Subcutaneous abdominal adipose tissue (tissue), 5 donors: ENCODE results near the gene ZNF33A.
"Not testable (repeated sequence)": the region's sequence is repeated elsewhere in the genome, so short reads cannot be mapped to it uniquely, and the experiment has no call there.

Experiments used
- H3K27ac ChIP-seq: one replicate; pipeline ENCODE4 v1.7.0; 2013; ENCODE audit warnings: low read depth, mild to moderate bottlenecking, inconsistent platforms, low read length, moderate library complexity
- H3K27me3 ChIP-seq, 5 donors: one replicate each; pipeline ENCODE4 v1.7.0; 2013; ENCODE audit warnings: low read length in 5 of 5, inconsistent platforms in 1 of 5; ENCODE audit not compliant: control insufficient read depth in 5 of 5, insufficient read depth in 4 of 5
- H3K36me3 ChIP-seq, 5 donors: one replicate each; pipeline ENCODE4 v1.7.0; 2013; ENCODE audit warnings: low read length in 5 of 5; ENCODE audit not compliant: control insufficient read depth in 5 of 5, insufficient read depth in 5 of 5
- H3K4me1 ChIP-seq, 5 donors: one replicate each; pipeline ENCODE4 v1.7.0; 2013; ENCODE audit warnings: low read length in 5 of 5, mild to moderate bottlenecking in 3 of 5, moderate library complexity in 1 of 5; ENCODE audit not compliant: control insufficient read depth in 5 of 5, insufficient read depth in 5 of 5
- H3K4me3 ChIP-seq, 5 donors: one replicate each; pipeline ENCODE4 v1.7.0; 2013; ENCODE audit warnings: low read length in 5 of 5, low read depth in 1 of 5
- H3K9ac ChIP-seq, 5 donors: one replicate each; pipeline ENCODE4 v1.7.0; 2013; ENCODE audit warnings: low read length in 5 of 5, mild to moderate bottlenecking in 4 of 5, moderate library complexity in 3 of 5
- H3K9me3 ChIP-seq, 5 donors: one replicate each; pipeline ENCODE4 v1.7.0; 2013; ENCODE audit warnings: low read length in 5 of 5; ENCODE audit not compliant: control insufficient read depth in 5 of 5
- donor health status: healthy.
- donor health status: healthy.
- donor health status: healthy.
- donor health status: healthy.
- donor health status: healthy.

The ZNF33A gene

DNA sequence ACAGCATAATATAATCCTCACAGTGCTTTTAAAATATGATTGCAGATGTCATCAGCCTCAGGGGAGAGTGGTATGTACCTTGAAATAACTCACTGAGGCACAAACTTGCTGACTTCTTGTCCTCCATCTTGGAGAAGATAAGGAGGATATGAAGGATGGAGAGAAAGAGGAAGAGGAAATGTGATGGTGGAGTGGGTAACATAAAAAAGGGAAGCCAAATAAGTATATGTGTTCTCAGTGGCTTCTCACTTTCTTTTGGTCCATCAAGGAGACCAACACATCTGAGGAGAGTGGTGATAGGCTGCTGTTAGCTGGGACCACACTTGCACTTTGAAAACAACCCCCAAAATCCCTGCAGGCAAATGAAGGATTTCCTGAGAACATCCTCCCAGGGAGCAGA, 62.1 kb downstream of the ZNF33A start:
- H3K27me3 ChIP-seq, result no peaks in the 10 kb centered on the region
- H3K4me3 ChIP-seq, result no peak overlapping the region
- no peaks in the 10 kb centered on the region for H3K36me3 ChIP-seq
- H3K9ac ChIP-seq, result no peak overlapping the region
- H3K9me3 ChIP-seq, result peaks cover 0 to 11% (median 0%) of the 10 kb centered on the region in 5 donors
- H3K4me1 ChIP-seq, result no peaks in the 10 kb centered on the region
- no peak overlapping the region for H3K27ac ChIP-seq

DNA sequence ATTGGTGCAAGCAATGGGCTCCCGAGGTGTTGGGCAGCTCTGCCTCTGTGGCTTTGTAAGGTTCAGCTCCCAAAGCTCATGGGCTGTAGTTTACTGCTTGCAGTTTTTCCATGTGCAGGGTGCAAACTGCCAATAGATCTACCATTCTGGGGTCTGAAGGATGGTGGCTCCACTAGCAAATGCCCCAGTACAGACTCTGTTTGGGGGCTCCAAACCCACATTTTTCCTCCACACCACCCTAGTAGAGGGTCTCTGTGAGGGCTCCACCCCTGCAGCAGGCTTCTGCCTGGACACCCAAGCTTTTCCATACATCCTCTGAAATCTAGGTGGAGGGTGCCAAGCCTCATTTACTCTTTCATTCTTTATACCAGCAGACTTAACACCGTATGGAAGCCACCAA, 66.2 kb downstream of the ZNF33A start:
- Histone ChIP-seq H3K4me3 (no peak overlapping the region), H3K27me3 (no peaks in the 10 kb centered on the region), H3K4me1 (no peaks in the 10 kb centered on the region), H3K9ac (no peak overlapping the region), H3K27ac (no peak overlapping the region), H3K9me3 (peaks cover 0 to 11% (median 0%) of the 10 kb centered on the region in 5 donors), H3K36me3 (no peaks in the 10 kb centered on the region)

DNA sequence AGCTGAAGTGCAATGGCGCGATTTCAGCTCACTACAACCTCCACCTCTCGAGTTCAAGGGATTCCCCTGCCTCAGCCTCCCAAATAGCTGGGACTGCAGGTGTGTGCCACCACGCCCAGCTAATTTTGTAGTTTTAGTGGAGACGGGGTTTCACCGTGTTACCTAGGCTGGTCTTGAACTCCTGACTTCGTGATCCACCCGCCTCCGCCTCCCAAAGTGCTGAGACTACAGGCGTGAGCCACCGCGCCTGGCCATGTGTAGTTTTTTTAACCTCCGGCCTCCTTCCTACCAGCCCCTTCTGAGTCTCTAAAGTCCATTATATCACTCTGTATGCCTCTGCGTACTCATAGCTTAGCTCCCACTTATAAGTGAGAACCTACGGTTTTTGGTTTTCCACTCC, 82.8 kb downstream of the ZNF33A start:
- Histone ChIP-seq H3K4me3 (peak overlapping the region; percentile 73 to 94 (median 92)), H3K4me1 (peaks cover 2 to 19% (median 17%) of the 10 kb centered on the region in 5 donors)

DNA sequence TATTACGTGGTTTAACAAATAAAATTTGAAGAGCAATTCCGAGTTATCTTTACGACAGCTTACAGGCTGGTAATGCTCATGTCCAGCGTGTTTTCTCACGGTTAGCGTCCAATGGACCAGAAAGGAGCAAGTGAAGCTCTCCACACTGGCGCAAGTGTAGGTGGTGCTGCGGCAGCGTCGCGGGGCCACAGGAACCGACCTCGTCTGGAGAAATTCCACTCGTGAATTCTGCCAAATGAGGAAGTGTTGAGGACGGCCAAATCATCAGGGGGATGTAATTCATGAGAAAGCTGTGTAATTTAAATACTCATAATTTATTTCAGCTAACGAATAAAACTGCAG, 83.3 kb downstream of the ZNF33A start:
- Histone ChIP-seq H3K4me3 (peak overlapping the region; percentile 73 to 94 (median 92)), H3K27me3 (no peaks in the 10 kb centered on the region), H3K36me3 (peaks cover 4 to 24% (median 20%) of the 10 kb centered on the region in 5 donors), H3K9ac (peak overlapping the region; percentile 49 to 98 (median 96)), H3K27ac (peak overlapping the region; percentile 77), H3K9me3 (peaks cover 0 to under 1% (median 0%) of the 10 kb centered on the region in 5 donors), H3K4me1 (peaks cover 2 to 19% (median 17%) of the 10 kb centered on the region in 5 donors)

More for the DNA sequence above, 82.8 kb downstream of the ZNF33A start:
- not testable (repeated sequence) for H3K27ac ChIP-seq, H3K9me3 ChIP-seq, H3K27me3 ChIP-seq
- Histone ChIP-seq H3K36me3 (peaks cover 4 to 22% (median 19%) of the 10 kb centered on the region in 5 donors), H3K9ac (peak overlapping the region in 2 of 5 donors; percentile 84 to 96)

DNA sequence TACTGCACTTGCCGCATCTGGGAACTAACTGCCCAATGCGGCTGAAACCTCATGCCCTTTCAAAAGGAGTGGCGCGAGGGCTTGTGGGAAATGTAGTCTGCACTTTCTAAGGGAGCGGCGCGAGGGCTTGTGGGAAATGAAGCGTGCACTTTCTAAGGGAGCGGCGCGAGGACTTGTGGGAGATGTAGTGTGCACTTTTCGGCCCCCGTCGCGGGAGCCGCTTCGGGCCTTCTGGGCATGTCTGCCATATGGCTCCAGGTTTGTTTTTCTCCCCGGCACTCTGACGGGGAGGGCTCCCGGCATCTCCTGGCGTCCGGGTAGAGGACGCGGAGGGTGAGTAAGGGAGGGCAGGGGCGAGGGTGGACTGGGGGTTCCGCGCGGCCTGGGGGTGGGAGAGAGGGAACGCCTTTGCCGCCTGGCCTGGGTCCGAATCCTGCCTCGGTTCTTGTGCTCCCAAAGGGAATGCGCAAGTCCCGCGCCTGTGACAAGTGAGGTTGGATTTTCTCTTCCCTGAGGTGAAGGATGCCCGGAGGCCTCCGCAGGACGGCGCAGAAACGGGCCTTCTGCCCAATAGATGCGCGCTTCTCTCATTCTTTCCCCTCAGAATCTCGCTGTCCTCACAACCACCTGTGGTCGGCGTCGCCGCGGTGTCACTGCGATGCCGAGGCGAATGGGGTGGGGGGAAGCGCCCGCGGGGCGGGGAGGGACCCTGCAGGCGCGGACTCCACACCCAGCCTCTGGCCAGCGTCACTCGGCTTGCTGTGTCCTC, 83.9 kb downstream of the ZNF33A start, which contains the start of gene ZNF37A:
TSS of gene ZNF37A (plus strand) at position 180 of the 769 bp plus-strand sequence. CDS start 2,281 bp downstream, outside the sequence.
- peaks cover 2 to 19% (median 17%) of the 10 kb centered on the region in 5 donors for H3K4me1 ChIP-seq
- H3K27me3 ChIP-seq, result no peaks in the 10 kb centered on the region
- H3K4me3 ChIP-seq, result peak within 1 kb of the TSS; percentile 90 to 94 (median 92)
- peaks cover 0 to 4% (median 0%) of the 10 kb centered on the region in 5 donors for H3K9me3 ChIP-seq
- H3K36me3 ChIP-seq, result peaks cover 5 to 30% (median 25%) of the 10 kb centered on the region in 5 donors
- H3K27ac ChIP-seq, result peak within 1 kb of the TSS; percentile 77
- peak within 1 kb of the TSS; percentile 84 to 98 (median 96) for H3K9ac ChIP-seq

DNA sequence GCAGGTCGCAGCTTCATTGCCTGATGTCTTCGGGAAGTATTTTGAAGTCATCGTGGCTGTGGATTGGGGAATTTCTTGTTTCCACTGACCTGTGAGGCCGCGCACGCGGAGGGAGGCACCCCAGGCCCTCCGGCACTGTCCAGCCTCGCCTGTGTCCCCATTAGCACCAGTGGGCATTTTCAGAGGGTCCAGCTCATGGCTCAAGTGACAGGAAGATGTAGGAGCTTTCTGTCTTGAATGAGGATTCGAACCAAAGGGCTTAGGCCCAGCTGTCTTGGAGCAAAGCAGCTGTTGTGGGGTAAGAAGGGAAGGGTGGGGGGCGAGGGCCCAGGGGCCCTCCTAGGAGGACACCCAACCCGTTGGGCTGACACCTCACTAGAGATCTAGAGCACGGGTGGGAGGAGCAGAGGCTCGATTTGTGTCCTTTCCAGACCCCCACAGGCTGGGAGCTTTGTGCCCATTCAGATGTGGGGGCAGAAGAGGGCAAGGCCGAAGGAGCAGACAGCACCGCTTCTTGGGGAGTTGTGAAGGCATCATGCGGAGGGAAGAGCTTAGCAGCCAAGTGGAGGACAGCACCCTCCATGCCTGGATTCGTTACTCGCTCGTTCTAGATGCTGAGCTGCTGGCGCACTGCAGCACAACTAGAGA, 84.6 kb downstream of the ZNF33A start:
- Histone ChIP-seq H3K9ac (peak overlapping the region; percentile 84 to 98 (median 96)), H3K36me3 (peaks cover 9 to 36% (median 30%) of the 10 kb centered on the region in 5 donors), H3K4me3 (peak overlapping the region; percentile 90 to 94 (median 92)), H3K27ac (peak overlapping the region; percentile 77), H3K27me3 (no peaks in the 10 kb centered on the region), H3K9me3 (peaks cover 0 to 4% (median 0%) of the 10 kb centered on the region in 5 donors), H3K4me1 (peaks cover 2 to 19% (median 17%) of the 10 kb centered on the region in 5 donors)

DNA sequence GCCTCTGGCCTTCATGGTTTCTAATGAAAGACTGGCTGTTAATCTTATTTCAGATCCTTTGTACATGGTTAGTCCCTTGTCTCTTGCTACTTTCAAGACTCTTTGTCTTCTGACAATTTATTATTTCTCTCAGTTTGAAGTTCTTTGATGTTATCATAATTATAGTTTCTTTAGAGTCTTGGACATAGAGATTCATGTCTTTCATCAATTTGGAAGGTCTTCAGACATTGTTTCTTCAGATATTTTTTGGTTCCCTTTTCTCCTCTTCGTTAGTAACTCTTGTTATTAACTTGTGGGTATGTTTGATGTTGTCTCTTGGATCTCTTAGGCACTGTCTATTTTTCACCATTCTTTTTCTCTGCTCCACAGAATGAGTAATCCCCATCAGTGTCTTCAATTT, 92.4 kb downstream of the ZNF33A start:
- H3K36me3 ChIP-seq, result peaks cover 22 to 70% (median 51%) of the 10 kb centered on the region in 5 donors
- no peaks in the 10 kb centered on the region for H3K4me1 ChIP-seq
- no peak overlapping the region for H3K9ac ChIP-seq
- H3K27ac ChIP-seq, result no peak overlapping the region
- H3K9me3 ChIP-seq, result peaks cover 19 to 52% (median 36%) of the 10 kb centered on the region in 5 donors
- H3K27me3 ChIP-seq, result no peaks in the 10 kb centered on the region
- peak overlapping the region in 2 of 5 donors; percentile 15 to 30 for H3K4me3 ChIP-seq

DNA sequence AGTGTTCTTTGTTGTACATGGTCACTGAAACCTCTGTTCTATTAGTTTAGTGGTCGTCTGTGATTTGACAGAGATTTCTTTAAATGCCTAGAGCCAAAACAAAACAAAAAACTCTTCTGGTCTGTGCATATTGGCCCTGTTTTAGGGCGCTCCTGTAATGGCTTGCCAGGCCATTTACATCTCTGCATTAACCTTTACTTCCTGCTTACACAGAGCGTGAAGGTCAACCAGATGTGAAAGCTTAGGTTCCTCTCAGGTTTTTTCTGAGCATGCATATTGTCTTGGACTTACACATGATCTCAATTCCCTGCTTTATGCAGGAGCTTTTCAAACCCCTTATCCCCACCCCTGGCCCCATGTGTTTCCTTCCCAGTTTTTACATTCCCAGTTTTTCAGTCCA, 93.3 kb downstream of the ZNF33A start:
- Histone ChIP-seq H3K4me1 (no peaks in the 10 kb centered on the region), H3K9me3 (peaks cover 19 to 54% (median 37%) of the 10 kb centered on the region in 5 donors), H3K4me3 (peak overlapping the region in 4 of 5 donors; percentile 33 to 61 (median 50)), H3K27ac (no peak overlapping the region), H3K9ac (no peak overlapping the region), H3K27me3 (no peaks in the 10 kb centered on the region), H3K36me3 (peaks cover 20 to 61% (median 44%) of the 10 kb centered on the region in 5 donors)

DNA sequence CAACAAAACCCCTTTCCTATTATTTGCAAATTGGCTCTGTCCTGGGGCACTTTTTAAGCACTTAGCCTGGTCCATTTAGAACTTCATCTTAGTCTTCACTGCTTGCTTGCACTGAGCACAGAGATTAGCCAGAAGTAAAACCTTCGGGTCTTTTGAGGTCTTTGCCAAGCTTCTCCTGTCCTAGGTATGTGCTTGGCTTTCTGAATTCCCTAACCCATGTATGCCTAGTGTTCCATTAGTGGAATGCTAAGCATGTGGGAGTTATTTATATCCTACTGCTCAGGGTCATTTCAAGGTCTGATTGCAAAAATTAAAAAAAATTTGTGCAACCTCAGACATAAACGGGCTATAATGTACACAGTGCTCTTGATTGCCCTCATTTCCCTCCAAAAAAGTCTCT, 101.7 kb downstream of the ZNF33A start:
- no peak overlapping the region for H3K27ac ChIP-seq
- H3K4me3 ChIP-seq, result peak overlapping the region in 1 of 5 donors; percentile 37
- no peaks in the 10 kb centered on the region for H3K27me3 ChIP-seq
- peaks cover 29 to 69% (median 60%) of the 10 kb centered on the region in 5 donors for H3K9me3 ChIP-seq
- peaks cover 33 to 39% (median 38%) of the 10 kb centered on the region in 5 donors for H3K36me3 ChIP-seq
- no peaks in the 10 kb centered on the region for H3K4me1 ChIP-seq
- H3K9ac ChIP-seq, result no peak overlapping the region
